WERI-Rb-1 (cell line): ENCODE measurements around the gene PROC.
"Not testable (repeated sequence)": the region's sequence is repeated elsewhere in the genome, so short reads cannot be mapped to it uniquely, and the experiment has no call there.

Experiments used
- DNase-seq: peaks from one replicate; pipeline ENCODE4 v3.0.0-alpha.2; 2020
- H3K27ac ChIP-seq: fragments of 250-450 bp; sonication (Bioruptor Pico); 2 replicates; pipeline ENCODE4 v1.5.1; 2020; ENCODE audit warnings: mild to moderate bottlenecking, moderate library complexity
- H3K27me3 ChIP-seq: fragments of 250-450 bp; sonication (Bioruptor Pico); 2 replicates; pipeline ENCODE4 v1.5.1; 2021; ENCODE audit warnings: mild to moderate bottlenecking, low read depth, moderate library complexity; ENCODE audit not compliant: insufficient read depth, severe bottlenecking
- H3K36me3 ChIP-seq: fragments of 250-450 bp; sonication (Bioruptor Pico); 2 replicates; pipeline ENCODE4 v1.5.1; 2020; ENCODE audit warnings: mild to moderate bottlenecking, moderate library complexity
- H3K4me3 ChIP-seq: 2 replicates; pipeline ENCODE4 v1.5.1; 2011; ENCODE audit warnings: low read depth, mild to moderate bottlenecking, control low read depth, low read length
- H3K9me3 ChIP-seq: fragments of 250-450 bp; sonication (Bioruptor Pico); 2 replicates; pipeline ENCODE4 v1.5.1; 2021; ENCODE audit warnings: mild to moderate bottlenecking, moderate library complexity; ENCODE audit not compliant: severe bottlenecking
- CTCF ChIP-seq: IDR thresholded peaks from 2 replicates; pipeline ENCODE4 v1.5.1; 2011; ENCODE audit warnings: low read depth, mild to moderate bottlenecking, control low read depth, inconsistent platforms, low read length

PROC gene

DNA sequence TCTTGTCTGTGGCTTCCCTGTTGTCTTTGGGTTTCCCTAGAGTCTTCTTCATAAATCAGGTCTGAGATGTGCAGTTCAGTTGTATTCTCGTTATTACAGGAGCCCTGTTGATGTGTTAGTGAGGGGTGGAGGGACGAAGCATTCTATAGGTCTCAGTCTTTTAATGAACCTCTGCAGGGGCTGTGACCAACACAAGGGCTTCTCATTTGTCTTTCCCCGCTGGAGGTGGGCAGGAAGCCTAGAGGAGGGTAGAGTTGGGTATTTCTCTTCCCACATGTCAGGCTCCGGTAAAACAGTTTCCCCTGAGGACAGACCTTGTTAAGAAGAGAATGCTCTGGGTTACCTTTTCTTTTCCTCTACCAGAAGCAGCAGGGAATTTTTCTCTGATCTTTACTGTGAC is 31.2 kb downstream of the PROC start:
- no peak for TF ChIP-seq CTCF
- H3K36me3 ChIP-seq: no peaks in the 10 kb centered on the region
- no peak for DNase-seq
- H3K27ac ChIP-seq: no peak overlapping the region
- peaks cover 6% of the 10 kb centered on the region for H3K9me3 ChIP-seq
- no peaks in the 10 kb centered on the region for H3K27me3 ChIP-seq
- no peak overlapping the region for H3K4me3 ChIP-seq

- no peak for TF ChIP-seq CTCF
- no peaks in the 10 kb centered on the region for H3K36me3 ChIP-seq
- DNase-seq: no peak
- no peak overlapping the region for H3K4me3 ChIP-seq
- H3K27ac ChIP-seq: no peak overlapping the region
- peaks cover 2% of the 10 kb centered on the region for H3K9me3 ChIP-seq
- no peaks in the 10 kb centered on the region for H3K27me3 ChIP-seq
Observed at GRCh38 chr2:127449898-127450297, 31.7 kb downstream of the PROC start.

DNA sequence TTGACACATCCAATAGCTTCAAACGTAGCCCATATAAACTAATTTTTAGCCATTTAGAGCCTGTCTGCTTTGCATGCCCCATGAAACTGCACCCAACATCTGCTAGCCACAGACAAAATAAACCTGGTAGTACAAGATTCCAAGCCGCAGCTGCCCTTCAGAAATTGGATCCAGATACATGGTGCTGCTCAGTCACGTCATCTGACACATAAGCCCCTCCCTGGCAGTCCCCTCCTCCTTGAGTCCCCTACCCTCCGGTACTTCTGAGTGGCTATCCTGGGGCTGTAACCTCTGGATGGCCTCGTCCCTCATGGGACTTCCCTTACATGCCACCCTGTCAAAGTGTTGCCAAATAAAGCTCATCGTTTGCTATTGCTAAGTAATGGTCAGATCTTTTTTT is 33.8 kb downstream of the PROC start:
- no peak for DNase-seq
- H3K27ac ChIP-seq: no peak overlapping the region
- H3K36me3 ChIP-seq: no peaks in the 10 kb centered on the region
- H3K4me3 ChIP-seq: no peak overlapping the region
- H3K9me3 ChIP-seq: no peaks in the 10 kb centered on the region
- TF ChIP-seq CTCF: no peak
- H3K27me3 ChIP-seq: no peaks in the 10 kb centered on the region

- not testable (repeated sequence) for H3K27ac ChIP-seq
Observed at GRCh38 chr2:127452423-127452822, 34.2 kb downstream of the PROC start.

DNA sequence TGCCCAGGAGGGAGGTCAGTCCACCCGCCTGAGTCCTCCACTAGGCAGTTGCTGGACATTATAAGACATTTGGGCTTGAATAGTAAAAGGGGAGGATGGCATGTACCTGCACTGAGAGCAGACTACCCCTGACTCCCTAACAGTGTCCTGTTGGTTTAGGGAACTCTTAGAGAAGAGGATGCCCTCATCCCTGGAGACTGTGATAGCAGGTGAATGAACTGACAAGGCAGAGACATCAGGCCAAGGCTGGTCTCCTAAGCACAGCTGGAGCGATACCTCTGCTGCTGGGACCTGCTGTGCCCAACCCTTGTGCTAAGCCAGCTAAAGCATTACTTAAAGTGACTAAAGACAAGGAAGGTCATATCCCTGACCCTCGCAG is 34.8 kb downstream of the PROC start:
- H3K27ac ChIP-seq: peak overlapping the region; percentile 44; the same call in 1 of the 2 replicates
- DNase-seq: no peak
- no peak overlapping the region for H3K4me3 ChIP-seq
- no peaks in the 10 kb centered on the region for H3K27me3 ChIP-seq
- TF ChIP-seq CTCF: no peak
- no peaks in the 10 kb centered on the region for H3K9me3 ChIP-seq
- no peaks in the 10 kb centered on the region for H3K36me3 ChIP-seq

More at GRCh38 chr2:127452423-127452822, 34.2 kb downstream of the PROC start:
- H3K27me3 ChIP-seq, DNase-seq, H3K36me3 ChIP-seq, H3K4me3 ChIP-seq, H3K9me3 ChIP-seq: not testable (repeated sequence)

GRCh38 chr2:127453392-127454171 is 35.4 kb downstream of the PROC start:
- peak; percentile 65 for DNase-seq
- TF ChIP-seq CTCF: peak; percentile 87

More at GRCh38 chr2:127453392-127454171, 35.4 kb downstream of the PROC start:
- H3K9me3 ChIP-seq: no peaks in the 10 kb centered on the region
- H3K27ac ChIP-seq: peak overlapping the region; percentile 44
- no peaks in the 10 kb centered on the region for H3K36me3 ChIP-seq
- H3K27me3 ChIP-seq: no peaks in the 10 kb centered on the region
- H3K4me3 ChIP-seq: no peak overlapping the region
